HCT116 (cell line): ENCODE data around the gene MTMR10. TPM values are rescaled to one million over a fixed set of nuclear protein-coding genes. Genes with fewer than 3 reads are reported as not detected.
A peak's percentile ranks its signal among the peaks of the same experiment; 100 is the strongest.

Experiments
- ATAC-seq: fragments of 200-7000 bp; cut with Tn5 transposase; 2 replicates; pipeline ENCODE4 v1.9.1; 2020; ENCODE audit warnings: mild to moderate bottlenecking, moderate library complexity
- BruUV-seq: library from RNA; stranded (reverse); fragments of 400-500 nt; replicated peaks from 2 replicates; lab custom pipeline; 2021; lab: Mats Ljungman, UMichigan
- CTCF ChIA-PET: fragments of 300-600 bp; sonication (Branson Sonifier 250); formaldehyde crosslinking; loops from one replicate; lab custom pipeline; 2021; ENCODE audit warnings: antibody characterized with exemption; lab: Charles Lee
- POLR2A ChIA-PET: fragments of 300-600, 350-600 bp; sonication (Branson Sonifier 250); formaldehyde crosslinking; loops from one replicate; lab custom pipeline; 2021; ENCODE audit warnings: antibody characterized with exemption; lab: Charles Lee
- RAD21 ChIA-PET, 2 experiments: fragments of 300-600 bp; sonication (Branson Sonifier 250); formaldehyde crosslinking; loops; one replicate each; lab custom pipeline; 2023; ENCODE audit warnings: low total read pairs in 2 of 2; ENCODE audit not compliant: uncharacterized antibody in 2 of 2, unreplicated experiment in 2 of 2, low non-redundant PET in 1 of 2; lab: Charles Lee
- DNase-seq: peaks from one replicate; pipeline ENCODE4 v3.0.0-alpha.2; 2010; ENCODE audit warnings: low read depth, low spot score
- H2AFZ ChIP-seq: fragments of 200-600 bp; shearing (Covaris generic), sonication (generic); 2 replicates; pipeline ENCODE4 v1.6.1; 2017; ENCODE audit warnings: low read depth, mixed run types, mixed read lengths, antibody characterized with exemption, low read length; ENCODE audit not compliant: poor library complexity, severe bottlenecking
- H3K27ac ChIP-seq: 2 replicates; pipeline ENCODE4 v1.5.1; 2012; ENCODE audit warnings: low read depth, low read length
- H3K27me3 ChIP-seq: fragments of 200-600 bp; sonication (generic); 2 replicates; pipeline ENCODE4 v1.6.1; 2016; ENCODE audit warnings: mixed run types, low read length, mixed read lengths; ENCODE audit not compliant: insufficient read depth
- H3K36me3 ChIP-seq, 2 experiments: fragments of 200-500 bp in 1 of 2; fragments of 200-600 bp in 1 of 2; sonication (Bioruptor generic) in 1 of 2; sonication (generic) in 1 of 2; 2 replicates each; pipeline versions ENCODE4 v1.5.1 to v1.6.1; 2014 to 2016; ENCODE audit warnings: low read length in 2 of 2, inconsistent platforms in 1 of 2, mixed read lengths in 1 of 2, mixed run types in 1 of 2; ENCODE audit not compliant: insufficient read depth in 2 of 2, control insufficient read depth in 1 of 2
- H3K4me1 ChIP-seq, 2 experiments: fragments of 200-600 bp in 1 of 2; sonication (generic) in 1 of 2; 2 replicates each; pipeline versions ENCODE4 v1.5.1 to v1.6.1; 2012 to 2017; ENCODE audit warnings: low read length in 2 of 2, inconsistent platforms in 1 of 2, mild to moderate bottlenecking in 1 of 2, mixed read lengths in 1 of 2, mixed run types in 1 of 2, moderate library complexity in 1 of 2; ENCODE audit not compliant: insufficient read depth in 2 of 2, control insufficient read depth in 1 of 2
- H3K4me2 ChIP-seq: fragments of 200-600 bp; sonication (generic); 2 replicates; pipeline ENCODE4 v1.6.1; 2017; ENCODE audit warnings: mixed run types, low read length, mixed read lengths
- H3K4me3 ChIP-seq, 2 experiments: fragments of 200-600 bp in 1 of 2; sonication (generic) in 1 of 2; replicated peaks in 1 of 2; 2 replicates each; pipeline ENCODE4 v1.5.1; 2011 to 2016; ENCODE audit warnings: low read length in 2 of 2, control low read depth in 1 of 2, low read depth in 1 of 2, mild to moderate bottlenecking in 1 of 2, mixed read lengths in 1 of 2, mixed run types in 1 of 2
- H3K79me2 ChIP-seq: fragments of 200-600 bp; sonication (generic); 2 replicates; pipeline ENCODE4 v1.6.1; 2017; ENCODE audit warnings: mild to moderate bottlenecking, mixed run types, low read length, moderate library complexity, mixed read lengths; ENCODE audit not compliant: insufficient read depth
- H3K9ac ChIP-seq: fragments of 200-600 bp; sonication (generic); 2 replicates; pipeline ENCODE4 v1.6.1; 2016; ENCODE audit warnings: low read length, mixed read lengths
- H3K9me2 ChIP-seq: fragments of 200-600 bp; sonication (generic), shearing (Covaris generic); 2 replicates; pipeline ENCODE4 v1.6.1; 2017; ENCODE audit warnings: mixed run types, mild to moderate bottlenecking, moderate library complexity; ENCODE audit not compliant: insufficient read depth
- H3K9me3 ChIP-seq, 2 experiments: fragments of 200-500 bp in 1 of 2; fragments of 200-600 bp in 1 of 2; sonication (Bioruptor generic) in 1 of 2; sonication (generic) in 1 of 2; 2 replicates each; pipeline ENCODE4 v1.6.1; 2014 to 2017; ENCODE audit warnings: low read length in 2 of 2, mixed read lengths in 2 of 2, inconsistent platforms in 1 of 2, low read depth in 1 of 2, mild to moderate bottlenecking in 1 of 2, mixed run types in 1 of 2, moderate library complexity in 1 of 2; ENCODE audit not compliant: control insufficient read depth in 1 of 2, insufficient read depth in 1 of 2
- H4K20me1 ChIP-seq: fragments of 200-600 bp; sonication (generic), shearing (Covaris generic); 2 replicates; pipeline ENCODE4 v1.6.1; 2017; ENCODE audit warnings: mixed run types, mild to moderate bottlenecking, moderate library complexity; ENCODE audit not compliant: insufficient read depth
- SIN3A ChIP-seq: IDR thresholded peaks from 2 replicates; pipeline ENCODE4 v1.6.1; 2012; ENCODE audit warnings: low read depth
- ZFX ChIP-seq: fragments of 450-650 bp; IDR thresholded peaks from 2 replicates; pipeline ENCODE4 v1.6.1; 2017
- intact Hi-C: fragments of 100-400 bp; cut with micrococcal nuclease; formaldehyde crosslinking; loops from 2 replicates; pipeline ENCODE4 v1.10.0; 2022
- total RNA-seq: library from RNA; stranded (reverse); gene quantifications from one replicate; pipeline ENCODE4 v1.2.1, GENCODE V29; 2021; ENCODE audit not compliant: unreplicated experiment
- TF ChIP-seq, protein P1 (sequence below): IDR thresholded peaks from 2 replicates; pipeline ENCODE4 v1.6.1; 2012
- TF ChIP-seq, protein P2 (sequence below): IDR thresholded peaks from 2 replicates; pipeline ENCODE4 v1.6.1; 2011; ENCODE audit warnings: mild to moderate bottlenecking, low read length, moderate library complexity; ENCODE audit not compliant: insufficient replicate concordance; ENCODE audit errors: extremely low read depth

Gene MTMR10
- total RNA-seq, 1 experiment from 2014 or later: 13.4 TPM

DNA sequence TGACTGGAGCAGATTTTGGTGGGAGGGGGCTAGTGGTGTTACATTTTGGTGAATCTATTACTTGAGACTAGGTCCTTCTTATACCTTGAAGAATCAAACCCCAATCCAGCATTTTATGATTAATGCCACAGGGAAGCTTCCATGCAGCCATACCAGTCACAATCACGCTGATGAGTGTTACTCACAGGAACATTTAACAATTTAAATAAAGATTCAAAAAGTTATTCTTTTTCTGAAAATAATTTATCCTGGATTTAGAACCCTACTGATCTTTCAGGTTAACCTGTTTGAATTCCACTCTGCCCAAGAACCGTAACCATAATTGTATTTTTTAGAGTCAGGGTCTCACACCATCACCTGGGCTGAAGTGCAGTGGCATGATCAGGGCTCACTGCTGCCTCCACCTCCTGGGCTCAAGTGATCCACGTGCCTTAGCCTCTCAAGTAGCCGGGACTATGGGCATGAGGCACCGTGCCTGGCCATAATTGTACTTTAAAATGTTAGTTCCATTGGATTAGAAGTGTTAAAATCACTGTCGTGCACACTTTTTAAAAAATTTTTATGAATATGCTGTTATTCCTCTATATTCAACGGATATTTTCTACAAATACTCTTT, 929 bp upstream of the MTMR10 start:
- peaks cover 15% of the 10 kb centered on the region for H3K79me2 ChIP-seq
- ChIA-PET CTCF (interaction anchor here (0.6 kb wide), 1 partner anchor 137 kb away, joined by 3 read pairs; no protein-coding TSS in a partner anchor), POLR2A (interaction anchor here (1.2 kb wide), 1 partner anchor 89 kb away, joined by 4 read pairs; the partner anchor contains the start of gene FAN1)
- TF ChIP-seq ZFX: no peak
- TF ChIP-seq, protein P1, sequence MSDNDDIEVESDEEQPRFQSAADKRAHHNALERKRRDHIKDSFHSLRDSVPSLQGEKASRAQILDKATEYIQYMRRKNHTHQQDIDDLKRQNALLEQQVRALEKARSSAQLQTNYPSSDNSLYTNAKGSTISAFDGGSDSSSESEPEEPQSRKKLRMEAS: peak; percentile 62
- TF ChIP-seq, all 23 proteins: peak for 1
- no peaks in the 10 kb centered on the region for H4K20me1 ChIP-seq
- intact Hi-C loops: no loop called here
- H3K27me3 ChIP-seq: no peaks in the 10 kb centered on the region
- H3K9ac ChIP-seq: peak overlapping the region; percentile 87
- DNase-seq: no peak
- RAD21 ChIA-PET: no interaction called here
- TSS peak; percentile 89 for BruUV-seq
- H3K4me1 ChIP-seq: peaks cover 10 to 23% of the 10 kb centered on the region in 2 experiments; a peak in 3 of 4 replicates
- no peaks in the 10 kb centered on the region for H3K9me3 ChIP-seq
- H3K36me3 ChIP-seq: no peaks in the 10 kb centered on the region
- H3K9me2 ChIP-seq: no peaks in the 10 kb centered on the region
- H2AFZ ChIP-seq: no peak overlapping the region
- H3K4me2 ChIP-seq: peak overlapping the region; percentile 89
- ATAC-seq: peak; percentile 26; the same call in 1 of the 2 replicates
- H3K4me3 ChIP-seq: peak overlapping the region; percentile 92 to 93
- H3K27ac ChIP-seq: peak overlapping the region; percentile 99

DNA sequence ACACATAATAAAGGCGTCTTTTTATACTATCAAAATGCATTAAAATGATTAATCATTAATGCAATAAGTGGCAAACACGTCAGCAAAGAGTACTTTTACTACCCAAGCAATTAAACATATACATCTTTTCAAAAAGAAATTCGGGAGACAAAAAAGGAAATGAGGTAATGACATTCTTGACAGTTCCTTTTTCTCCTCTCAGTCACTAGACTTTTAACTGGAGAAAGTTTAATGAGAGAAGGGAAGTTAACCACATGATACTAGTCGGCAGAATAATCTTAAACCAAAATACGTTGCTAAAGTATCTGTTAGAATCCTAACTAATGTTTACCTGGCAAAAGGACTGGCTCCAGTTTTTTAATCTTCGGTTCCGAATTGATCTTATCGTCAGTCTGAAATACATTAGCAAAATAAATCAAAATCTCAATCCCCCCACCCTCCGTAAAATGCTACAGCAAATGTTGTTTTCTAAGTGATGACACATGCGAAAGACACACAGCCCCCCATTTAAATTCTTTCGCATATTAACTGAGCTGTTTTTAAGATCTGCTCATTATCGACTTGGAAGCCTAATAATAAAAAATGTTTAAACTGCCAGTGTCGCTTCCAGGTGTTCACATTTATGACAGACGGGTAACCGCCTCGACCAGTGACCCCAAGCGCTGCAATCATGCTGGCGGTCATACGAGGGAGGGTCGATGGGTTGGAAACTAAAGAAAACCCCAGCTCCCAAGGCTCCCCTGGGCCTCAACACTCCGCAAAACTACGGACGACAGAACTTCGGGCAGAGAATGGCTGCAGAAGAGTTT, 778 bp downstream of the MTMR10 start:
- H2AFZ ChIP-seq: no peak overlapping the region
- ChIA-PET CTCF (interaction anchor here (1.1 kb wide), 1 partner anchor 139 kb away, joined by 3 read pairs; no protein-coding TSS in a partner anchor), POLR2A (no interaction called here), RAD21 (no interaction called here)
- H3K27me3 ChIP-seq: no peaks in the 10 kb centered on the region
- TF ChIP-seq, protein P2, sequence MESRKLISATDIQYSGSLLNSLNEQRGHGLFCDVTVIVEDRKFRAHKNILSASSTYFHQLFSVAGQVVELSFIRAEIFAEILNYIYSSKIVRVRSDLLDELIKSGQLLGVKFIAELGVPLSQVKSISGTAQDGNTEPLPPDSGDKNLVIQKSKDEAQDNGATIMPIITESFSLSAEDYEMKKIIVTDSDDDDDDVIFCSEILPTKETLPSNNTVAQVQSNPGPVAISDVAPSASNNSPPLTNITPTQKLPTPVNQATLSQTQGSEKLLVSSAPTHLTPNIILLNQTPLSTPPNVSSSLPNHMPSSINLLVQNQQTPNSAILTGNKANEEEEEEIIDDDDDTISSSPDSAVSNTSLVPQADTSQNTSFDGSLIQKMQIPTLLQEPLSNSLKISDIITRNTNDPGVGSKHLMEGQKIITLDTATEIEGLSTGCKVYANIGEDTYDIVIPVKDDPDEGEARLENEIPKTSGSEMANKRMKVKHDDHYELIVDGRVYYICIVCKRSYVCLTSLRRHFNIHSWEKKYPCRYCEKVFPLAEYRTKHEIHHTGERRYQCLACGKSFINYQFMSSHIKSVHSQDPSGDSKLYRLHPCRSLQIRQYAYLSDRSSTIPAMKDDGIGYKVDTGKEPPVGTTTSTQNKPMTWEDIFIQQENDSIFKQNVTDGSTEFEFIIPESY: no peak
- TF ChIP-seq SIN3A: peak; percentile 1; the same call in 1 of the 2 replicates
- DNase-seq: no peak
- H3K36me3 ChIP-seq: peaks cover 0 to 2% of the 10 kb centered on the region in 2 experiments; a peak in 2 of 4 replicates
- no peaks in the 10 kb centered on the region for H3K9me3 ChIP-seq
- H3K9me2 ChIP-seq: no peaks in the 10 kb centered on the region
- H4K20me1 ChIP-seq: no peaks in the 10 kb centered on the region
- H3K79me2 ChIP-seq: peaks cover 15% of the 10 kb centered on the region
- peak; percentile 7 for ATAC-seq
- H3K27ac ChIP-seq: peak overlapping the region; percentile 99
- intact Hi-C loops: no loop called here
- H3K4me1 ChIP-seq: peaks cover 10 to 23% of the 10 kb centered on the region in 2 experiments; a peak in 3 of 4 replicates
- H3K4me3 ChIP-seq: peak overlapping the region; percentile 92 to 93
- no TSS peak for BruUV-seq
- peak overlapping the region; percentile 87 for H3K9ac ChIP-seq
- peak overlapping the region; percentile 89 for H3K4me2 ChIP-seq
